Heart left ventricle (tissue), 16 donors: ENCODE measurements around the gene NCSTN. TPM values are rescaled to one million over a fixed set of nuclear protein-coding genes. Genes with fewer than 3 reads are reported as not detected.

Experiments
- ATAC-seq, 4 donors: fragments of 200-7000 bp; cut with Tn5 transposase; one replicate each; pipeline ENCODE4 v1.9.1; 2020 to 2022; ENCODE audit warnings: moderate library complexity in 4 of 4, mild to moderate bottlenecking in 3 of 4, moderate number of reproducible peaks in 1 of 4
- DNase-seq, 5 donors: peaks; one replicate each; pipeline ENCODE4 v3.0.0-alpha.2; 2020
- H3K27ac ChIP-seq, 12 donors: fragments of 200-600 bp; sonication (generic) in 4 of 12; one replicate each; pipeline versions ENCODE4 v1.5.0 to v1.8.0; 2016 to 2022; ENCODE audit warnings: mild to moderate bottlenecking in 2 of 12
- H3K27me3 ChIP-seq, 9 donors: fragments of 200-600 bp; sonication (generic) in 2 of 9; one replicate each; pipeline versions ENCODE4 v1.5.1 to v1.8.0; 2016 to 2022; ENCODE audit warnings: mild to moderate bottlenecking in 3 of 9
- H3K36me3 ChIP-seq, 9 donors: fragments of 200-600 bp; sonication (generic) in 2 of 9; one replicate each; pipeline versions ENCODE4 v1.5.0 to v1.8.0; 2018 to 2022; ENCODE audit warnings: mild to moderate bottlenecking in 2 of 9
- H3K4me1 ChIP-seq, 12 donors: fragments of 200-600 bp; sonication (generic) in 4 of 12; one replicate each; pipeline versions ENCODE4 v1.5.0 to v1.8.0; 2016 to 2022; ENCODE audit warnings: mild to moderate bottlenecking in 3 of 12
- H3K4me3 ChIP-seq, 12 donors: fragments of 200-600 bp; sonication (generic) in 4 of 12; one replicate each; pipeline versions ENCODE4 v1.5.0 to v1.8.0; 2017 to 2022; ENCODE audit warnings: mild to moderate bottlenecking in 9 of 12, moderate library complexity in 4 of 12
- H3K9me3 ChIP-seq, 12 donors: fragments of 200-600 bp; sonication (generic) in 4 of 12; one replicate each; pipeline versions ENCODE4 v1.5.0 to v1.8.0; 2016 to 2022; ENCODE audit warnings: mild to moderate bottlenecking in 1 of 12
- POLR2A ChIP-seq, 2 donors: fragments of 450-650 bp; IDR thresholded peaks; one replicate each; pipeline ENCODE4 v1.6.1; 2017; ENCODE audit warnings: antibody characterized with exemption in 2 of 2, mild to moderate bottlenecking in 2 of 2, moderate library complexity in 2 of 2
- WGBS, 4 donors: extraction: QIAGEN DNeasy Blood & Tissue Kit in 2 of 4; methylation state at CpG; one replicate each; pipeline versions ENCODE4 v1.1.5 to v1.1.7; 2013 to 2018; 5-methylcytosine and 5-hydroxymethylcytosine counted together
- intact Hi-C, 10 donors: fragments of 100-400 bp; cut with DNase I; formaldehyde crosslinking; loops; one replicate each; pipeline versions ENCODE4 v1.11.1 to v1.14.2; 2022
- polyA plus RNA-seq, 2 donors: library from polyadenylated mRNA; stranded (reverse); fragments of 200-250 nt; gene quantifications; one replicate each; pipeline ENCODE4 v1.2.3, GENCODE V29; 2013
- total RNA-seq, 9 donors: library from RNA; depleted of rRNA in 2 of 9; stranded (reverse); fragments of >200 nt in 2 of 9; fragmentation: NEBNext Ultra II Directional in 3 of 9; extraction: Animal tissue kit (Norgen Biotek cat#: 25700) in 3 of 9; gene quantifications; one replicate each; pipeline versions ENCODE4 v1.1.0 to v1.2.4, GENCODE V29; 2016 to 2023
- TF ChIP-seq, protein P1 (sequence below), 12 donors: fragments of 200-600 bp; sonication (generic) in 4 of 12; IDR thresholded peaks; one replicate each; pipeline versions ENCODE4 v1.5.0 to v1.8.0; 2018 to 2022; ENCODE audit warnings: antibody characterized with exemption in 12 of 12, mild to moderate bottlenecking in 5 of 12
- donor health status: ischemic (EF 13 %, LVEDD 7.1; RV severe dilation, severe dysfunction).
- donor health status: healthy with polysubstance abuse.
- donor health status: DM: no; HTN: yes; CAD: no.
- donor health status: DM: no; HTN: no; CAD: no.
- donor health status: ischemic (EF 25% LVEDD 6.9; RV normal size, moderate dysfunction).
- donor health status: ischemic (EF 25% LVEDD 5.7; RV mildly dilated, moderate dysfunction).
- donor health status: healthy.
- donor health status: DM: yes; HTN: yes; CAD: no.
- donor health status: ischemic (EF 35%, LVEDD 5.7; RV mildly dilated, moderate dysfunction).
- donor health status: nonischemic (EF 11% LVEDD 7.7; RV severe dilation, severe dysfunction).
- donor health status: DM: yes; HTN: yes; CAD: no.
- donor health status: PGD.
- donor health status: ischemic (EF 29% LVEDD 5.4; RV normal size, mild dysfunction).
- donor health status: nonischemic (EF 23%, LVEDD 6.1; RV moderate dilation, normal function).

Gene NCSTN
- total and polyA plus RNA-seq, 11 donors: 47.3 to 101 (median 70.8) TPM

DNA sequence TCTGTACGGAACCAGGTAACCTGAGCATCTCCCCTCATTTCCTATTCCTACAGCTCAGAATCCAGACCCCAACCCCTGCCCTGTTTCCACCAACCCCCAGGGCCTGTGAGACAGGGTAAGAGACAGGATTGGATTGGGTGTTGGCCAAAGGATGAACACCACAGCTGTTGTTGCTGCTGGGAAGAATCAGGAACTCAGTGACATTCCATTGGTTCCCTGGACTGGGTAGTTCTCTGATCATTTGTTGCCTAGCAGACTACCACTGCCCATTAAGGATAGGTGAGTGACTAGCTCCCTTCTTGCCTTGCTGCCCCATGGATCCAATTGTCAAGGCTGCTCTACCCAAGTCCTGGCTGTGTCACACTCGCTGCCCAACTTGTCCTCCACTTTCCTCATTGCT lies 10.0 kb downstream of the NCSTN start:
- TF ChIP-seq, protein P1, sequence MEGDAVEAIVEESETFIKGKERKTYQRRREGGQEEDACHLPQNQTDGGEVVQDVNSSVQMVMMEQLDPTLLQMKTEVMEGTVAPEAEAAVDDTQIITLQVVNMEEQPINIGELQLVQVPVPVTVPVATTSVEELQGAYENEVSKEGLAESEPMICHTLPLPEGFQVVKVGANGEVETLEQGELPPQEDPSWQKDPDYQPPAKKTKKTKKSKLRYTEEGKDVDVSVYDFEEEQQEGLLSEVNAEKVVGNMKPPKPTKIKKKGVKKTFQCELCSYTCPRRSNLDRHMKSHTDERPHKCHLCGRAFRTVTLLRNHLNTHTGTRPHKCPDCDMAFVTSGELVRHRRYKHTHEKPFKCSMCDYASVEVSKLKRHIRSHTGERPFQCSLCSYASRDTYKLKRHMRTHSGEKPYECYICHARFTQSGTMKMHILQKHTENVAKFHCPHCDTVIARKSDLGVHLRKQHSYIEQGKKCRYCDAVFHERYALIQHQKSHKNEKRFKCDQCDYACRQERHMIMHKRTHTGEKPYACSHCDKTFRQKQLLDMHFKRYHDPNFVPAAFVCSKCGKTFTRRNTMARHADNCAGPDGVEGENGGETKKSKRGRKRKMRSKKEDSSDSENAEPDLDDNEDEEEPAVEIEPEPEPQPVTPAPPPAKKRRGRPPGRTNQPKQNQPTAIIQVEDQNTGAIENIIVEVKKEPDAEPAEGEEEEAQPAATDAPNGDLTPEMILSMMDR (IDR thresholded peaks at IDR 0.05): no peak
- no peak for TF ChIP-seq POLR2A (IDR thresholded peaks at IDR 0.05)
- peaks cover 0 to 17% (median 0%) of the 10 kb centered on the region in 12 donors for H3K4me1 ChIP-seq
- no peak for ATAC-seq
- 92 to 100% (median 96%) methylated on average over 2 of the region's 2 CpGs for WGBS, 4 donors
- H3K27ac ChIP-seq: no peak overlapping the region
- intact Hi-C loops: no loop called here
- no peaks in the 10 kb centered on the region for H3K9me3 ChIP-seq
- H3K36me3 ChIP-seq: peaks cover 0 to 100% (median 99%) of the 10 kb centered on the region in 9 donors
- no peaks in the 10 kb centered on the region for H3K27me3 ChIP-seq
- no peak overlapping the region for H3K4me3 ChIP-seq
- DNase-seq: no peak

DNA sequence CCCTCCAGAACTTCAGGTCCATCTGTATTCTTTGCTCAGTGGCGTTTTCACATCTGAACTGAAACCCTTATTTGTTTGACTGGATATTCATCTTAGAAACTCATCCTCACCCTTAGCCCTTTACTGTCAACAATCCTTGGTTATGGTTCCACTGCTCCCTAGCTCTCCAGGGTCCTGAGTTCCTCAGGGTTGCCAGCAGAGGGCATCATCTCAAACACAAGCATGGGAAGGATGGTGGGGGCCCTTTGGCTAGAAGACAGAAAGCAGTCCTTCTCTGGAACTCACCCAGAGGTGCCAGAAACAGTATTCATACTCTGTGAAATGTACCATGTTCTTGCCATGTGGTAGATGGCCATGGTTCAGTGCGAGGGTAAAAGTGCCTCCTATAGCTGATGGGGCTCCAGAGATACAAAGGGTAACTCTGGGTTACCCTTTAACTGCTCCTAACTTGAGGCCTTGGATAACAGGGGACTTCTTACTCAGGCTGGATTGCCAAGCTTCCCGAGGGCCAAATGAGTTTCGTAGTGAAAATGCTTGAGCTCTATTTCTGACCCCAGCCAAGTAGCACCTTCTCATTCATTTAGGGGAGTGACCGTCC lies 11.3 kb downstream of the NCSTN start:
- H3K4me3 ChIP-seq: no peak overlapping the region
- ATAC-seq (no peak), DNase-seq (no peak)
- peaks cover 0 to 100% (median 96%) of the 10 kb centered on the region in 9 donors for H3K36me3 ChIP-seq
- H3K27ac ChIP-seq: no peak overlapping the region
- 71 to 87% (median 85%) methylated on average over 4 to 5 of the region's 5 CpGs for WGBS, 4 donors
- TF ChIP-seq, protein P1 (IDR thresholded peaks at IDR 0.05): peak in 10 of 12 donors; percentile 15 to 53 (median 35)
- TF ChIP-seq POLR2A (IDR thresholded peaks at IDR 0.05): no peak
- no peaks in the 10 kb centered on the region for H3K27me3 ChIP-seq
- intact Hi-C loops: no loop called here
- no peaks in the 10 kb centered on the region for H3K9me3 ChIP-seq
- peaks cover 0 to 17% (median 0%) of the 10 kb centered on the region in 12 donors for H3K4me1 ChIP-seq

DNA sequence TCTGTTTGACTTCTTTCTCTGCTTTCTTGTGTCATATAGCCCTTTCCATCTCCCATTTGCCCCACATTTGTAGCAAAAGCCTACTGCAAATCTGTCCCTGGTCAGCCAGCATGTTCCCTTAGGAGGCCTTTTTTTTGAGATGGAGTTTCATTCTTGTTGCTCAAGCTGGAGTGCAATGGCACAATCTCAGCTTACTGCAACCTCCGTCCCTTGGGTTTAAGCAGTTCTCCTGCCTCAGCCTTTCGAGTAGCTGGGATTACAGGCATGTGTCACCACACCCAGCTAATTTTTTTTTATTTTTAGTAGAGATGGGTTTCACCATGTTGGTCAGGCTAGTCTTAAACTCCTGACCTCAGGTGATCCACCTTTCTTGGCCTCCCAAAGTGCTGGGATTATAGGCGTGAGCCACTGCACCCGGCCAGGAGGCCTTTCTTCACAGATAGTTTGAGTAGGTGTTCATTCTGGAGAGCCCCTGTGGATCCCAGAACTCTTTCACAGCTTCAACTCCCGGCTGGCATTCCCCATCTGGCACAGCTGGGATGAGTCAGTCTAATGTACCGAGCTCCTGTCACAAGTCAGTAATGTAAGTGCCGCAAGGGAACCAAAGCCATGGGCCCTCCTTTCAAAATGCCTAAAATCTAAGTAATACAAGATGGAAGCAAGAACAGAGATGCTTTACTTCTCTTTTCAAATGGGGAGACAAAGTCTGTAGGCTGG lies 14.3 kb downstream of the NCSTN start:
- H3K36me3 ChIP-seq: peaks cover 0 to 90% (median 77%) of the 10 kb centered on the region in 9 donors
- H3K27me3 ChIP-seq: no peaks in the 10 kb centered on the region
- H3K9me3 ChIP-seq: no peaks in the 10 kb centered on the region
- intact Hi-C loops: no loop called here
- H3K4me3 ChIP-seq: no peak overlapping the region
- no peak for DNase-seq
- H3K27ac ChIP-seq: no peak overlapping the region
- WGBS, 4 donors: 84 to 90% (median 88%) methylated on average over 7 of the region's 7 CpGs
- ATAC-seq: no peak
- H3K4me1 ChIP-seq: peaks cover 0 to 1% (median 0%) of the 10 kb centered on the region in 12 donors
- TF ChIP-seq, protein P1 (IDR thresholded peaks at IDR 0.05): no peak
- TF ChIP-seq POLR2A (IDR thresholded peaks at IDR 0.05): no peak

DNA sequence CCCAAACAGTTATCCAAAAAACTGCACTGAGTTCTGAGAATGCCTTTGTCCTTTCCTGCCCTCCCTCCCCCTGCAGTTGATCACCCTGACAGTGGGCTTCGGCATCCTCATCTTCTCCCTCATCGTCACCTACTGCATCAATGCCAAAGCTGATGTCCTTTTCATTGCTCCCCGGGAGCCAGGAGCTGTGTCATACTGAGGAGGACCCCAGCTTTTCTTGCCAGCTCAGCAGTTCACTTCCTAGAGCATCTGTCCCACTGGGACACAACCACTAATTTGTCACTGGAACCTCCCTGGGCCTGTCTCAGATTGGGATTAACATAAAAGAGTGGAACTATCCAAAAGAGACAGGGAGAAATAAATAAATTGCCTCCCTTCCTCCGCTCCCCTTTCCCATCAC lies 14.9 kb downstream of the NCSTN start:
- Histone ChIP-seq H3K9me3 (no peaks in the 10 kb centered on the region), H3K27ac (no peak overlapping the region), H3K36me3 (peaks cover 0 to 84% (median 71%) of the 10 kb centered on the region in 9 donors), H3K4me3 (no peak overlapping the region), H3K4me1 (no peaks in the 10 kb centered on the region), H3K27me3 (no peaks in the 10 kb centered on the region)
- DNase-seq (no peak), ATAC-seq (no peak)
- 74 to 83% (median 80%) methylated on average over 4 of the region's 4 CpGs for WGBS, 4 donors
- TF ChIP-seq POLR2A (IDR thresholded peaks at IDR 0.05): no peak
- TF ChIP-seq, protein P1 (IDR thresholded peaks at IDR 0.05): no peak
- intact Hi-C loops: no loop called here
